GM19467 (cell line): ENCODE data around the gene TMEM51.

ENCODE experiments used
- ATAC-seq: cut with Tn5 transposase; IDR thresholded peaks from one replicate; pipeline ENCODE4 v1.9.1; 2021; ENCODE audit warnings: mild to moderate bottlenecking, moderate library complexity; ENCODE audit not compliant: unreplicated experiment

Gene TMEM51

GRCh38 chr1:15264769-15265168, 111.2 kb downstream of the TMEM51 start:
- ATAC-seq, result no peak
